Endothelial cell of umbilical vein (primary cell): Measurements from ENCODE around the gene DGKB.

ENCODE experiments used
- EZH2 ChIP-seq: IDR thresholded peaks from 2 replicates; pipeline ENCODE4 v1.6.1; 2012; ENCODE audit warnings: borderline replicate concordance, low read depth, mild to moderate bottlenecking, moderate library complexity, low read length, inconsistent platforms; ENCODE audit not compliant: severe bottlenecking
- GATA2 ChIP-seq: IDR thresholded peaks from 2 replicates; pipeline ENCODE4 v1.7.0; 2011; ENCODE audit warnings: low read depth, mild to moderate bottlenecking, moderate library complexity, mixed read lengths, low read length; ENCODE audit not compliant: insufficient read length, insufficient read depth
- JUN ChIP-seq: IDR thresholded peaks from 2 replicates; pipeline ENCODE4 v1.6.1; 2011; ENCODE audit warnings: borderline replicate concordance, low read depth; ENCODE audit not compliant: insufficient read length, insufficient read depth
- POLR2A ChIP-seq: IDR thresholded peaks from 2 replicates; pipeline ENCODE4 v1.6.1; 2012; ENCODE audit warnings: low read depth, mild to moderate bottlenecking, control low read depth, low read length
- POLR2AphosphoS5 ChIP-seq: IDR thresholded peaks from 2 replicates; pipeline ENCODE4 v1.6.1; 2012; ENCODE audit warnings: low read depth, mild to moderate bottlenecking, control low read depth, low read length, moderate library complexity; ENCODE audit not compliant: insufficient read depth
- TF ChIP-seq, protein P1 (sequence below), 2 donors: IDR thresholded peaks; 1 replicate in 1 of 2; 2 replicates in 1 of 2; pipeline ENCODE4 v1.5.1; 2011; ENCODE audit warnings: low read length in 2 of 2, mild to moderate bottlenecking in 2 of 2, moderate library complexity in 2 of 2, control low read depth in 1 of 2, inconsistent platforms in 1 of 2, low read depth in 1 of 2; ENCODE audit not compliant: insufficient read depth in 1 of 2; ENCODE audit errors: extremely low read depth in 1 of 2
- TF ChIP-seq, protein P2 (sequence below): IDR thresholded peaks from 2 replicates; pipeline ENCODE4 v1.6.1; 2011; ENCODE audit not compliant: insufficient read depth, insufficient read length

DNA sequence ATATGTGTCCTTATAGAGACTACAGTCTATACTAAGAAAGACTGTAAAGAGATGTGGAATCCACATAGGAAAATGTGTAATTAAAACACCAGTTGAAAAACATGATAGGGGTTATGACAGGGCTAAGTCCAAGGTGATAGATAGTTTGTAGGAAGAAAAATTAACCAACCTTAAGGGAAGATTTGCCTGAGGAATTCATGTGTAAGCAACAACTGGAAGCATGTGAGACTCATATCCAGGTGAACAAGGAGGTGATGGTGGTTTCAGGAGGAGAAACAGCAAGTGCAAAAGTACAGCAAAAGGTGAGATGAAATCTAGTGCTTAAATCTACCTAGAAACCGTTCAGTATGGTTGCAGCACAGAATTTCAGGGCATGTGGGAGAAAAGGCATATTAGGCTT is 696.4 kb downstream of the DGKB start:
- TF ChIP-seq, protein P1, sequence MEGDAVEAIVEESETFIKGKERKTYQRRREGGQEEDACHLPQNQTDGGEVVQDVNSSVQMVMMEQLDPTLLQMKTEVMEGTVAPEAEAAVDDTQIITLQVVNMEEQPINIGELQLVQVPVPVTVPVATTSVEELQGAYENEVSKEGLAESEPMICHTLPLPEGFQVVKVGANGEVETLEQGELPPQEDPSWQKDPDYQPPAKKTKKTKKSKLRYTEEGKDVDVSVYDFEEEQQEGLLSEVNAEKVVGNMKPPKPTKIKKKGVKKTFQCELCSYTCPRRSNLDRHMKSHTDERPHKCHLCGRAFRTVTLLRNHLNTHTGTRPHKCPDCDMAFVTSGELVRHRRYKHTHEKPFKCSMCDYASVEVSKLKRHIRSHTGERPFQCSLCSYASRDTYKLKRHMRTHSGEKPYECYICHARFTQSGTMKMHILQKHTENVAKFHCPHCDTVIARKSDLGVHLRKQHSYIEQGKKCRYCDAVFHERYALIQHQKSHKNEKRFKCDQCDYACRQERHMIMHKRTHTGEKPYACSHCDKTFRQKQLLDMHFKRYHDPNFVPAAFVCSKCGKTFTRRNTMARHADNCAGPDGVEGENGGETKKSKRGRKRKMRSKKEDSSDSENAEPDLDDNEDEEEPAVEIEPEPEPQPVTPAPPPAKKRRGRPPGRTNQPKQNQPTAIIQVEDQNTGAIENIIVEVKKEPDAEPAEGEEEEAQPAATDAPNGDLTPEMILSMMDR (IDR thresholded peaks at IDR 0.05; ENCODE audit: extremely low read depth in 1 of 2, insufficient read depth in 1 of 2, low read depth in 1 of 2, low read length in 2 of 2), result no peak
- TF ChIP-seq, protein P2, sequence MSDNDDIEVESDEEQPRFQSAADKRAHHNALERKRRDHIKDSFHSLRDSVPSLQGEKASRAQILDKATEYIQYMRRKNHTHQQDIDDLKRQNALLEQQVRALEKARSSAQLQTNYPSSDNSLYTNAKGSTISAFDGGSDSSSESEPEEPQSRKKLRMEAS, result no peak
- TF ChIP-seq JUN (no peak), EZH2 (no peak), POLR2A (no peak), POLR2AphosphoS5 (no peak), GATA2 (no peak)
